Smooth muscle cell (in vitro differentiated cells): ENCODE measurements around the gene SPACDR. TPM values are rescaled to one million over a fixed set of nuclear protein-coding genes. Genes with fewer than 3 reads are reported as not detected.
A peak's percentile ranks its signal among the peaks of the same experiment; 100 is the strongest.

ENCODE experiments used
- DNase-seq: peaks from one replicate; lab custom pipeline; 2025; ENCODE audit not compliant: unreplicated experiment; lab: John Stamatoyannopoulos, UW
- H2AFZ ChIP-seq: fragments of 200-600 bp; sonication (generic); 2 replicates; pipeline ENCODE4 v1.6.0; 2016; ENCODE audit warnings: antibody characterized with exemption, low read depth, mild to moderate bottlenecking
- H3F3A ChIP-seq: fragments of 200-600 bp; sonication (generic); 2 replicates; pipeline ENCODE4 v1.6.0; 2017; ENCODE audit warnings: antibody characterized with exemption, low read depth
- H3K27ac ChIP-seq: fragments of 200-600 bp; sonication (generic); 2 replicates; pipeline ENCODE4 v1.5.1; 2016; ENCODE audit warnings: low read depth, mild to moderate bottlenecking
- H3K27me3 ChIP-seq: fragments of 200-600 bp; sonication (generic); 2 replicates; pipeline ENCODE4 v1.6.1; 2016; ENCODE audit warnings: low read depth, mild to moderate bottlenecking
- H3K36me3 ChIP-seq: fragments of 200-600 bp; sonication (generic); 2 replicates; pipeline ENCODE4 v1.5.1; 2016; ENCODE audit warnings: low read depth
- H3K4me1 ChIP-seq: fragments of 200-600 bp; sonication (generic); 2 replicates; pipeline ENCODE4 v1.5.1; 2016; ENCODE audit warnings: low read depth
- H3K4me2 ChIP-seq: fragments of 200-600 bp; sonication (generic); 2 replicates; pipeline ENCODE4 v1.6.0; 2016; ENCODE audit warnings: mild to moderate bottlenecking
- H3K4me3 ChIP-seq: fragments of 200-600 bp; sonication (generic); 2 replicates; pipeline ENCODE4 v1.5.1; 2016; ENCODE audit warnings: mild to moderate bottlenecking
- H3K79me2 ChIP-seq: fragments of 200-600 bp; sonication (generic); 2 replicates; pipeline ENCODE4 v1.6.0; 2016; ENCODE audit warnings: low read depth, mild to moderate bottlenecking
- H3K9ac ChIP-seq: fragments of 200-600 bp; sonication (generic); 2 replicates; pipeline ENCODE4 v1.6.0; 2016; ENCODE audit warnings: low read depth
- H3K9me3 ChIP-seq: fragments of 200-600 bp; sonication (generic); replicated peaks from 2 replicates; pipeline ENCODE4 v1.5.1; 2016; ENCODE audit warnings: low read depth
- H4K20me1 ChIP-seq: fragments of 200-600 bp; sonication (generic); 2 replicates; pipeline ENCODE4 v1.6.0; 2016; ENCODE audit warnings: low read depth
- WGBS: methylation state at CpG from one replicate; pipeline ENCODE4 v1.1.7; 2016; ENCODE audit warnings: low lambda C conversion rate; 5-methylcytosine and 5-hydroxymethylcytosine counted together
- polyA plus RNA-seq: library from polyadenylated mRNA; unstranded; fragments of >200 nt; fragmentation: Nextera tagmentation; extraction: Ambion mirVana; gene quantifications from 2 replicates; pipeline ENCODE4 v1.2.1, GENCODE V29; 2016
- total RNA-seq: library from RNA; depleted of rRNA; stranded (reverse); fragments of >200 nt; gene quantifications from 2 replicates; pipeline ENCODE4 v1.2.3, GENCODE V29; 2014
- TF ChIP-seq, protein P1 (sequence below): fragments of 200-600 bp; sonication (generic); IDR thresholded peaks from 2 replicates; pipeline ENCODE4 v1.5.1; 2017; ENCODE audit warnings: borderline replicate concordance, mild to moderate bottlenecking, antibody characterized with exemption; ENCODE audit not compliant: insufficient read depth, poor library complexity, severe bottlenecking

Gene SPACDR
- total and polyA plus RNA-seq, 2 experiments from 2014 or later, result 0.58 TPM; not detected in 1

DNA sequence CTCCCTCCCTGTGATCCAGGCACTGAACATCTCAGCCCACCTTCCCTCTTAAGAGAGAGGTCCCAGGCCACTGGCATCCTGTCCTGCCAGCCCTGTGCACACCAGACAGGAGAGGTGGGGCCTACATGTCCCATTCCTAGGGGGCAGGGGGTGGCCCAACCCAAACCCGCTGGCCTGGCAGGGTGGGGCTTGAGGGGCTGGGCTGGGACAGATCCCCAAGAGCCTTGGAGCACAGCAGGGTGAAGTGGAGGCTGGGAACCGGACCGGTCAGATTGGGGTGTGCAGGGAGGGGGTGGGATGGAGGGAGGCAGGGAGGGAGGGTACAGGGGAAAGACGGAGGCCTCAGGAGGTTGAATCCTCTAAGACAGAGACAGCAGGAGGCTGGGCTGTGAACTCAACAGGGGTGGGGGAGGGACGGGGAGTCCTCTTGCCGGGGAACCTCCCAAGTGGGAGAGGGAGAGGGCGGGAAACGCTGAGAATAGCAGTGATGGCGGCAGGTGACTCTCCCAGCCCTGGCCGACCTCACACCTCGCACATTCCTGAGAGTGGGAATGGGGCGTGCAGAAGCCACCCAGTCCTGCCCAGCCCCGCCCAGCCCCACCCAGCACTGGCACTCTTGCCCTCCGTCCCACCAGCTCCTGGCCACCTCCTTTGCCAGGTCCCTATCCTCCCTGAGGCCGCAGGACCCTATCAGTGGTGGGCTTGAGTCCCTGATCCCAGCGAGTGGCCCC, 8.2 kb upstream of the SPACDR start:
- Histone ChIP-seq H3K27ac (no peak overlapping the region), H3F3A (no peaks in the 10 kb centered on the region), H3K9me3 (no peaks in the 10 kb centered on the region), H3K9ac (no peak overlapping the region), H3K4me2 (no peak overlapping the region), H3K36me3 (no peaks in the 10 kb centered on the region), H3K27me3 (no peaks in the 10 kb centered on the region), H2AFZ (no peak overlapping the region), H3K79me2 (peaks cover 16% of the 10 kb centered on the region), H4K20me1 (peaks cover 62% of the 10 kb centered on the region), H3K4me1 (peaks cover 12% of the 10 kb centered on the region), H3K4me3 (no peak overlapping the region)
- TF ChIP-seq, protein P1, sequence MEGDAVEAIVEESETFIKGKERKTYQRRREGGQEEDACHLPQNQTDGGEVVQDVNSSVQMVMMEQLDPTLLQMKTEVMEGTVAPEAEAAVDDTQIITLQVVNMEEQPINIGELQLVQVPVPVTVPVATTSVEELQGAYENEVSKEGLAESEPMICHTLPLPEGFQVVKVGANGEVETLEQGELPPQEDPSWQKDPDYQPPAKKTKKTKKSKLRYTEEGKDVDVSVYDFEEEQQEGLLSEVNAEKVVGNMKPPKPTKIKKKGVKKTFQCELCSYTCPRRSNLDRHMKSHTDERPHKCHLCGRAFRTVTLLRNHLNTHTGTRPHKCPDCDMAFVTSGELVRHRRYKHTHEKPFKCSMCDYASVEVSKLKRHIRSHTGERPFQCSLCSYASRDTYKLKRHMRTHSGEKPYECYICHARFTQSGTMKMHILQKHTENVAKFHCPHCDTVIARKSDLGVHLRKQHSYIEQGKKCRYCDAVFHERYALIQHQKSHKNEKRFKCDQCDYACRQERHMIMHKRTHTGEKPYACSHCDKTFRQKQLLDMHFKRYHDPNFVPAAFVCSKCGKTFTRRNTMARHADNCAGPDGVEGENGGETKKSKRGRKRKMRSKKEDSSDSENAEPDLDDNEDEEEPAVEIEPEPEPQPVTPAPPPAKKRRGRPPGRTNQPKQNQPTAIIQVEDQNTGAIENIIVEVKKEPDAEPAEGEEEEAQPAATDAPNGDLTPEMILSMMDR, result no peak
- DNase-seq, result no peak
- WGBS, result 80% methylated on average over 12 of the region's 16 CpGs

DNA sequence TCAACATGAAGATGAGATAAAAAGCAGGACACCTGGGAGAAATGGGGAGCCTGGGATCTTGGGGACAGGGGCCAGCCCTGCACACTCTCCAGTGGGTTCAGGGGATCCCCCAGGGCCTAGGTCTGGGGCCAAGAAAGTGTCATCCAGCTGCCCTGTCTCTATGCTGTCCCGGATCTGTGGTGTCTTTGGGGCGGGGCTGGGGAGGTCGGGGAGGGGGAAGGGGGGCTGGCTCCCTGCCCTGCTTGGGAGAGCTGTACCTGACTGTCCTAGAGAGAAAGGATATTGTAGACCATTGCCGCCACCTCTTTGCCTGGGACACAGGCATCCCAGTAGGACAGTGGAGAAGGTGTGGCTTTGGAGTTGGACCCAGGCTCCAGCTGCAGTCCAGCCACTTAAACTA, 7.0 kb upstream of the SPACDR start:
- no peaks in the 10 kb centered on the region for H3K9me3 ChIP-seq
- WGBS, result 100% methylated on average over 1 of the region's 4 CpGs
- peaks cover 50% of the 10 kb centered on the region for H4K20me1 ChIP-seq
- TF ChIP-seq, protein P1, result no peak
- H3K4me1 ChIP-seq, result peaks cover 5% of the 10 kb centered on the region
- H3K4me2 ChIP-seq, result no peak overlapping the region
- no peaks in the 10 kb centered on the region for H3K27me3 ChIP-seq
- peaks cover 8% of the 10 kb centered on the region for H3K79me2 ChIP-seq
- no peak overlapping the region for H3K27ac ChIP-seq
- no peaks in the 10 kb centered on the region for H3K36me3 ChIP-seq
- no peak overlapping the region for H3K9ac ChIP-seq
- DNase-seq, result no peak
- H3K4me3 ChIP-seq, result no peak overlapping the region
- H3F3A ChIP-seq, result no peaks in the 10 kb centered on the region
- no peak overlapping the region for H2AFZ ChIP-seq

DNA sequence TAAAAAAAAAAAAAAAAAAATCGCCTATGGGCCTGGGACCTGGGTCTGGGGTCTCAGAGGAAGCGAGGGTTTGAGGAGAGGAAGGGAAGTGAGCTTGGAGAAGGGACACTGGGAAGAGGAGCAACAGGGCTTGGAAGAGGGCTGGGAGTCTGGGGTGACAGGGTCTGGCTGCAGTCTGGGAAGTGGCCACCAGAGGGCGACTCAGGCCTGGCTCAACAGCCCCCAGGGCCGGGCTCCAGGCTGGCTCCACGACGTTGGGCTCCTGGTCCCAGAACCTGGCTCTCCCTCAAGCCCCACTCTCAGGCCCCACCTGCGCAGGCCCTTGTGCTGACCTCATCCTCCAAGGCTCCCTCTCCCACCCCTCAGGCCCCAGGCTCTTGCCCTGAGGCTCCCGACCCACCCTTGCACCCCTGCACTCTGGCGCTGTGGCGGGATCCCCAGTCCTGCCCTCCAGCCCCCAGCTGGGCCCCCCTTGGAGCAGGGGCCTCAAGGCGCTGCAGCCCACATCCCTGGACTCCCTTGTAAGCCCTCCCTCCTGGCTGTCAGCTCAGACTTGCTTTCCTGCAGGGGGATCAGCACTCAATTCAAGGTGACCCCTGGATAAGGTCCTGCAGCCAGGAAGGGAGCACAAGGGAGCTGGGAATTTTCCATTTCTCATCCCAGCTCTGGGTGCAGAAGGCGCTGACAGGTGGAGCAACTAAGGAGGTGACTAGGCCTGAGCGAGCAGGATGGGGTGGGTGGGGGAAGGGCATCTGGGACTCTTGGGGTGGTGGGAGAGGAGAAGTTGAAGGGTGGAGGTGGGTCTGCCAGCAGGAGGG, 5.4 kb upstream of the SPACDR start:
- Histone ChIP-seq H3K9me3 (no peaks in the 10 kb centered on the region), H3K27me3 (no peaks in the 10 kb centered on the region), H3F3A (no peaks in the 10 kb centered on the region), H3K9ac (no peak overlapping the region), H3K36me3 (no peaks in the 10 kb centered on the region), H4K20me1 (peaks cover 35% of the 10 kb centered on the region), H3K4me1 (no peaks in the 10 kb centered on the region), H3K79me2 (no peaks in the 10 kb centered on the region), H3K4me3 (no peak overlapping the region), H3K27ac (no peak overlapping the region), H3K4me2 (no peak overlapping the region), H2AFZ (no peak overlapping the region)
- TF ChIP-seq, protein P1, result peak; percentile 88
- WGBS, result 52% methylated on average over 8 of the region's 13 CpGs
- DNase-seq, result peak; percentile 68
